GM21447 (cell line): ENCODE measurements around the gene NLGN1.

Source experiments
- ATAC-seq: cut with Tn5 transposase; IDR thresholded peaks from one replicate; pipeline ENCODE4 v1.9.1; 2021; ENCODE audit not compliant: unreplicated experiment

The NLGN1 gene

DNA sequence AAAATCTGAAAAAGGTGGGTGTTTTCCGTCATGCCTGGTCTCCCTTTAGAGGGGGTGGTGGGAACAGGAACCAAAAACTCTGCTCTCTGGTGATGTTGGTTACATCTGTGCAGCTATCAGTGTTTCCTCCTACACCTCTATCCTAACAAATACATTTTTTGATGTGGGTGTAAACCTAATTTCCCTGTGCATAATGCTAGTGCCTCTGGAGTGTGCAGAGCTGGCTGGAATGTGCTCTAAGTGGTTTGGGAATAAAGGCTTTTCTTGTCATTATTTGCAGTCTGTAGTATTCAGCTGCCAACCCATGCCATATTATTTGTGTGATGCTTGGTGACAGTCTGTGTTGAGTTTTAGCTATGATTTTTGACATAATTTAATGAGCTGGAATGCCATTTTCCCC is 547.6 kb downstream of the NLGN1 start:
- ATAC-seq: no peak

DNA sequence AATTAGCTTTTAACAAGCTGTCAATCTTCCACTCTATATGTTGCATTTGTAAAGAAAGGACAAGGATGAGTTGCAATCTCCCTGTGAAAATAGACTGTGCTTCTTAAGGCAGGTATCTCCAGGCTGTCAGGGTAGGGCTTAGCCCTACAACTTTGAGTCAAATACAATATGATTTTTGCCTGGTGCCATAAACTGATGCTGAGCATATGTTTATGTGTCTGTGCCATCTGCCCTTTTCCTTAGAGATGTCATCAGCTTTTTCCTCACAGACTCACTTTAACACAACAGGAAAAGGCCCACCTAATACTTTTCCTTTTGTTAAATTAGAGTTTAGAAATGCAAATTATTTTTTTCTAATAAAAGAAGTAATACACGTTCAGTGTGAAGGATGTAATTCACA is 548.3 kb downstream of the NLGN1 start:
- ATAC-seq: no peak

DNA sequence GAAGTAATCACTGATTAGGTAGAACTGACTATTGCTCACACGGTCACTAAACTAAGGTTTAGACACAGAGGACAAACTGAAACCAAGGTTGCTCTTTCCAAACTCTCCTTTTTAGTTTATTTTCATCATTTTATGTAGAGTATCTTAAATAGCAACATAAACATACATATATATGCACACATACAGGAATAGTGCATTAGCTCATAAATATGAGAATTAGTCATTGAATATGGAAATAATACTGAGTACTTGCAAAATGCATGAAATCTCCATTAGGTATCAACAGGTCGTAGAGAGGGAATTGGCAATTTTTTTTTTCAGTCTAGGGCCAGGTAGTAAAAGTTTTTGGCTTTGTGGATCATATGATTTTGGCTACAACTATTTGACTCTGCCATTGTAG is 557.1 kb downstream of the NLGN1 start:
- no peak for ATAC-seq

DNA sequence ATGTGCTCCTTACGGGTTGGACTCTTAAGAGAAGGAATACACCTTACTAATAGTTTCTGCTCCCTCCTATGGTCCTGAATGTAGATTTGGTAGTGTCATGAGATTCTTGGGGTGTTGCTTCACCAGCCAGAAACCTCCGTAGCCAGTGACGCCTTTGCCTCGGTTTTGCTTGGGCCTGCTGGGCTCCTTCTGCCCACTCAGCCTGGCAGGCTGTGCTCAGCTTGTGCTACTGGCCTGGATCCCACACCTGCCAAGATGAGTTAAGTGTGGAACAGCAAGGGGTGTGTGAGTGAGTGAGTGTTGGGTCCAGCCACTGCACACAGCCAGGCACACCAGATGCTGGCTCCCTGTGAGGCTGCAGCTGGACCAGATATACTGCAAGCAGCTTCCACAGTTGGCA is 560.1 kb downstream of the NLGN1 start:
- ATAC-seq: no peak

DNA sequence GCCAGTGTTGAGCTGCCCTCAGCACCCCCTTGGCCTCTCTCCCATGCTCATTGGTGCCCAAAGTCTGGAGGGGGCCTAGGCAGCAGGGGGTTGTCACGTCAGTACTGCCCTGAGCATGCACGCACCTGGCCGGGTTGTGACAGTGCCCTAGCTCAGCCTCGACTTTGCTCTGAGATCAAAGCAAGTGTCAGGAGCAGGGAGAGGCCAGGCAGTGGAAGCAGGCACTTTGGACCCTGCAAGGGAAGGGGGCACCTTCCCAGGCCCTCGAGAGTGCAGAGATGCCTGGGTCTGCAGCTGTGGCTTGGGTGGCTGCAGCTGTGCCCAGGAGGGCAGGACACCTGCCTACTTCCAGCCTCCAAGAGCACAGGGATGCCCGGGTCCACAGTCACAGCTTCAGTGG is 561.3 kb downstream of the NLGN1 start:
- no peak for ATAC-seq

DNA sequence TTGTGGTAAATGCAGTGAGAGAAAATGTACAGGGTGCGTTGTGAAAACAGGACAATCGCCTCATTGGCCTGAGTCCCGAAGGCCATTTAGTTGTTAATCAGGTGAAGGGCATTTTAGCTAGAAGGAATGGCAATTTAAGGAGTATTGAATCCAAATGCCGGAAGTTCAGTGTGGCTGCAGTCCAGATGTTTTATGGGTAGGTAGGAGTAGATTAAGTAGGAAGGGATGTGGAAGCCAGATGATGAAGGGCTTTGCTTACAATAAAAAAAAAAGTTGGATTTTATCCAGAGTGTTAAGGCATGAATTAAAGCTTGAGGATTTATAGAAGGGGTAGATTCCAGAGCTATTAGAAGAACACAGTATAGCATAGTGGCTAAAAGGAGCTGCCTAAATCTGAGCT is 572.7 kb downstream of the NLGN1 start:
- no peak for ATAC-seq

DNA sequence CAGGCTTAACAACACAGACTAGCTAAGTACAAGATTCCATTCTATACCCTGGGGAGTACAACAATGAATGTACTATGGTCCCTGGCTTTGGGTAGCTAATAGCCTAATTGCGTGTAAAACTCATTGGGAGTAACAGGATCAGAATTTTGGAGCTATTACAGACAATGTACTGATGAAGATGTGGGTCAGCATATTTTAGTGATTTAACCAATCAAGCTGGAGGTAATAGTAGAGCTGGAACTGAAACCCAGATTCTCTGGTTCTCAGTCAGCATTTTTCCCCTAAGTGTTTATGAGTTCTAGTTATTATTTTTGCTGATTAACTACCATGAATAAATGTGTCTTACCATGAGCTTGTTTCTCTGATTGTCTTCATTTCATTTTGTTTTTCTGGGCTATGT is 578.7 kb downstream of the NLGN1 start:
- no peak for ATAC-seq

DNA sequence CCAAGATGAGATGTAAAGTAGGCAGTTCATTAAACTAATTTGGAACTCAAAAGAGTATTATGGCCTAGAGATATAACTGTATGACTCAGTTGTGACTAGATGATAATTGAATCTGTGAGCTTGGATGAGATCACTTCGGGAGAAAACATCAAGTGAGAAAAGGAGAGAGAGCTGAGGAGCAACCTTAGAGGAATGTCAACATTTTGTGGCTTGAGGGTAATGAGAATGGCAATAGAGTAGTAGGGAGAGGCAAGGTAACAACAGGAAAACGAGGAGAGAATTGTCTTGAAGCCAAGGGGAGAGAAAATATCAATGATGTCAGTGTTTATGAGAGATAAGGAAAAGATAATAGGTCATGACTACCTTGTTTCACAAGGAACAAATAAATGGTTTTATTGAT is 580.2 kb downstream of the NLGN1 start:
- no peak for ATAC-seq

DNA sequence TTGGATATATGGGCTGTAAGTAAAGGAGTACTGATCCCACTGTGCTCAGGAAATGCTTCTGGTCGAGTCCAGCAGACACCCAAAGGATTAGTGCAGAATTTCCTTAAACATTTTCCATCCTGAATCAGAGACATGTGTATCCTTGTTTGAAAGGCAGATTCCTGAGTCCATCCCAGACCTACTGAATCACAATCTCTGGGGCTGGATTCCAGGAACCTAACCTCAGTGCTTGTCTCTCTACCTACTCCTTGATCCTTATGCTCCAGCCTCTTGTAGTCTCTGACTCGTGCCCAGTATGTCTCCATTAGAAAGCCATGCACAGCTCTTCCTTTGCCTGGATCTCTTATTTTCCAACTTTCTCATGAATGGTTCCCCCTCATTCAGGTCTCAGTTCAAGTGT is 585.8 kb downstream of the NLGN1 start:
- no peak for ATAC-seq

DNA sequence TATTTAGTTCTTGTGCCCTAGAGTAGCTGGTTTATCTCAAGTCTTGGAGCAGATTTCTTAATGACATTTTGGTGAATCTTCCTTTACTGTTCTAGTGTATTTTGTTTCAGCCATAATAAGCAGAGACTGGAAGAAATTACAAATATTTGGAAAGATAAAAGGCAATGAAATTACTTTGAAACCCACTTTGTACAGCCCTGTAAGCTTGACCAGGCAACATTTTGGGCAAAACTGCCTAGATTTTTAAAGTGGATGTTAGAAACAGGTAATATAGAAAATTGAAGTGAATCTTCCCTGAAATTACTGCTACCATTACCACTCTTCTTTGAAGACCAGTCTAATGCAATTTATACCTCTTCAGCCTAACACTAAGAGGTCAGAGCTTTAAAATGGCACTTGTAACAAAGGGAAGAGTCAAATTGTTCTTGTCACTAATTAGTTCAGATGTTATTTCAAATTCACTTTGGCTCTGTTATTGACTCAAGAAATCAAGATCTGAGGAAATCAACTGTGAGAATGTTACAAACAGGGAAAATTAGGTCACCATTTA is 589.4 kb downstream of the NLGN1 start:
- ATAC-seq: no peak

DNA sequence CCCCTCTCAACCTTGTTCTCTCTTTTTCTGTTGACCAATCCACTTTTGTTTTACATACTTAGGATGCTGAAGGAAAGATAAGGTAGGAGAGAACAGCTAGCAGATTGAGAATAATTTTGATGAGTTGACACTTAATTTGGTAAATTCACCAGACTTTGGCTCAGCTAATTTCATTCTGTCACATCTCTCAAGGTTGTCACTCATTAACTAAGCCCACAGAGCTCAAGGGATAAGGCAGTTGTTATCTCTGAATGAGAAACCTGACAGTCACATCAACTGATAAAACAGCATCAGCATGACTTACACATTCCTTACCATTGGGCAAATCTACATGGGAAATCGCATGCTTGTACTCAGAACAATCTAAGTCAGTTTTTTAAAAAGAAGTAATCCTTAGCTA is 591.4 kb downstream of the NLGN1 start:
- ATAC-seq: no peak

DNA sequence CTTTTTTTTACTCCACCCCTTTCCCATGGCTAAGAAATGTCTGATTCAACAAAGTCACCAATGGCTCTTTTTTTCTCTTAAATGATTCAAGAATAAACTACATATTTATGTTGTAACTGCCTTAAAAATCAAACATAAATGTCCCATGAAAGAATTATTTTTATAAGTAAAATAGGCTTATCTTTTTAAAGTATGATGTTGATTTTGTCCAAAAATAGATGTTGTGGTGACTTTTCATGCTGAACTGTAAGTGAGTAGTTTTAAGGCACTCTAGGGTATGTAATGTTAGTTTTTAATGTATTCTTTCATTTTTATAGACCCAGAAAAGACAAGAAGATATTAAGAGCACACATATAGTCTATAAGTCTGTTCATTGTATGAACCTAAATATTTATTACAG is 594.9 kb downstream of the NLGN1 start:
- no peak for ATAC-seq

DNA sequence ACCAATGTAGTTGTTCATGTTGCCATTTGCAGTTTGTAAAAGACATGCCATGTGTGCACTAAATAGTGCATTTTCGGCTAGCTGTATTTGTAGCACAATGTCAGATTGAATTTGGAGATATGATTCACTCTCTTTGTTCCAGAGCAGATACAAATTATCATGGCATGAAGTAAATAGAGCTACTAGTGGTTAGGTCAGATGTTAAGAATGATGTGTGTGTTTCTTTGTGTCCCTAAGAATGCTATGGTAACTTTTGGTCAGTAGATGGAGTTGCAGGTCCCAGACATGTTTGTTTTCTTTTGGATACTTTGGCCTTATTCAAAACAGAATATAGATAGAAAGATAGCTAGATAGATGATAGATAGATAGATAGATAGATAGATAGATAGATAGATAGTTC is 595.8 kb downstream of the NLGN1 start:
- ATAC-seq: no peak

DNA sequence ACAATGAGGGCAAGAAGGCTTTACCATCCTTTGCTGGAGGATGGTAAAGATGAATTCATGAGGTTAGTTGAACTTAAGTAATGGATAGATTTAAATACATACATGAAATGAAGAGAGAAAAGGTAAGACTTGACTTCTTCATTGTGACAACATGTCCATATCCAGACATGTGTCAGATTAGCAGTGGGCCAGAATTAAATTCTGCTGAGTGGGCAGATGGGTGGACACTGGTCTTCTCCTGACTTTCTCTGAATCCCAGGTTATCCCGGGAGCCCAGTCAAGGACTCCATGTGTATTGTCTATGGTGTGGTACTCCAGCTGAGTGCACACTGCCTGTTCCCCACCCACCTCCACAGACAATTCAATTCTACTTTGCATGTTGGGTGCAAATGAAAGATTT is 603.1 kb downstream of the NLGN1 start:
- ATAC-seq: no peak

DNA sequence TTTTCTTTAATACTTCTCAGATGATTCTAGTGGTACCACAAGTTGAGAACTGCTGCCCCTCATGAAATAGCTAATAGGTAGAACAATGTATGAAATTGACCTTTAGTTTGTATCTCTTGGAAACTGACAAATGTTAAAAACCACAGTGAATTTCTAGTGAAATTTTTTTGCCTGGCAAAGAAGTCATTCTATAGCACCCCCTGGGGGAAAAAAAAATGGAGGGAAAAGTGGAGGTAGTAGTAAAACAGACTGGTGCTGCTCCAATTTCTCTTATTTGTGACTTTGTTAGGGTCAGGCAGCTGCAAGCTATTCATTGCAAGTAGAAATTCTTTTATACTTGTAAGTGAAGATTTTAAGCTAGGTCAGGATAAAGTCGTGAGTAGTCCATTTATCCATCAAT is 605.0 kb downstream of the NLGN1 start:
- ATAC-seq: no peak

DNA sequence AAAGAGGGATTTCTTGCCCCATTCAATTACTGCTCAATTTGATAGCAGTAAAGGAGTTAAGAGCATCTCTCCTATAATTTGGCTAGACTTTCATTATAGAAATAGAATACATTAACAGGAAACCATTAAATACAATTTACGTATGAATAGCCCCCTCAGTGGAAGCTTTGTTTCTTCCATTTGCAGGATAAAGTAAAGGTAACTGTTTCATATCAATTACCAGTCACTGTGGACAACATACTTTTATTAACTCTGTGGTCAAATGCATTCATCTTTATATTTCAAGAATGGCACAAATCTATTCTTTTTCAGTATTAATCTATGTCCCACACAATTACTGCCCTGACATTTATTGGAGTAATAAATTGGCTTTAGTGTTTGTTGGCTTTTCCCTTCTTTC is 613.4 kb downstream of the NLGN1 start:
- ATAC-seq: no peak

DNA sequence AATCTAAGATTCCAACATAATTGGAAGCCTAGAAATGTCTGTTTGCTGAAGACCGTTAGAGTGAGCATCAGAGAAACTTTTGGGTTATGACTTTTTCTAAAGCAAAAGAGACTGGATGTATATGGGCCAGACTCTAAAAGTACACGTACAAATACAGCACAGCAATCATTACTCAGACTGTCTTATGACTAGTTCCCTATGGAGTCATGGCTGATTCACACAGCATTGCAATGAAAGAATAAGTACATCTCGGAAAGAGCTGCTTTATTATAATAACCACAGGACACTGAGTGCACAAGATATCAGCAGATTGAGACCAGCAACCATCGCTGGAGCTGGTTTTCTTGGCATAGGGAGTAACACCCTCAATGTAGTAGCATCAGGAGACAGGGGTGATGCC is 618.6 kb downstream of the NLGN1 start:
- ATAC-seq: no peak

DNA sequence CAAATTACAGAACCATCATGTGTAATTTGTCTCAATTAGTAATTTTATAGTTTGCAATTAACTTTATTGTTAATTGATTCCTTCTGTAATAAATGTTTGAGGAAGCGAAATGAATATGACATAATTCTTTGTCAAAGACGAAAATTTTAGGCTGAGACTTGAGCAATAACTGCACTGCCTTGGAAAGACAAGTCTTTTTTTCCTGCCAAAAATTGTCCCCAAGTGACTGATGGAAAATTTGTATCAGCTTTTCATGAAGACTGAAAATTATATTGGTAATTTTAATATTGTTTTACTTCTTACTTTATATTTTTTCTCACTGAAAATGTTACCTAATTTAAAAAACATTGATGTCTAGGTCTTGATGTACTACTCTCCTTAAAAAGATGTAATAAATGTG is 622.6 kb downstream of the NLGN1 start:
- no peak for ATAC-seq

DNA sequence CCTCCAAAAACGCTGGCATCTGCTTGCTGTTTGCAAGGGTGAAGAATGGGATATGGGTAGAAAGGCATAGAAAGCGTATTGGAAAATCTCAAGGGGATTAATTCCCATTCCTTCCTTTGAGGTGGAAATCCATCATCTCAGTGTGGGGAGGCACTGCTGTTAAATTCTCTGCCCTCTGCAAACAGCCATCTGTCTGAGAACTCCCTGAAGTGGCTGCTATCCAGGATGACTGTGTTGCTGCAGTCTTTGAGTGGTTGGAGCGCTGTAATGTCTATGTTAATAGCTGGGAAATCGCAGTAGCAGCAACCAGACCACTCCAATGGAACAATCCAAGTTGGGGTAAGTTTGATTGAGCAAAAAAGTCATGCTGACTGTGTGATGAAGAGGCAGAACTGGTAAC is 625.9 kb downstream of the NLGN1 start:
- no peak for ATAC-seq

DNA sequence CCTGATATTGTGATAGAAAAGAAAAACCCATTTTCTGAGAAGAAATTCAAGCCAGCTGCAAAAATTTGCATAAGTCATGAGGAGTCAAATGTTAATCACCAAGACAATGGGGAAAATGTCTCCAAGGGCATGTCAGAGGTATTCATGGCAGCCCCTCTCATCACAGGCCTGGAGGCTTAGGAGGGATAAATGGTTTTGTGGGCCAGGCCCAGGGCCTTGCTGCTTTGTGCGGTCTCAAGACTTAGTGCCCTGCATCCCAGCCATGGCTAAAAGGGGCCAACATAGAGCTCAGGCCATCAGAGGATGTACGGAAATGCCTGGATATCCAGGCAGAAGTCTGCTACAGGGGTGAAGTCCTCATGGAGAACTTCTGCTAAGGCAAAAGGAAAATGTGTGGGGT is 631.1 kb downstream of the NLGN1 start:
- no peak for ATAC-seq

DNA sequence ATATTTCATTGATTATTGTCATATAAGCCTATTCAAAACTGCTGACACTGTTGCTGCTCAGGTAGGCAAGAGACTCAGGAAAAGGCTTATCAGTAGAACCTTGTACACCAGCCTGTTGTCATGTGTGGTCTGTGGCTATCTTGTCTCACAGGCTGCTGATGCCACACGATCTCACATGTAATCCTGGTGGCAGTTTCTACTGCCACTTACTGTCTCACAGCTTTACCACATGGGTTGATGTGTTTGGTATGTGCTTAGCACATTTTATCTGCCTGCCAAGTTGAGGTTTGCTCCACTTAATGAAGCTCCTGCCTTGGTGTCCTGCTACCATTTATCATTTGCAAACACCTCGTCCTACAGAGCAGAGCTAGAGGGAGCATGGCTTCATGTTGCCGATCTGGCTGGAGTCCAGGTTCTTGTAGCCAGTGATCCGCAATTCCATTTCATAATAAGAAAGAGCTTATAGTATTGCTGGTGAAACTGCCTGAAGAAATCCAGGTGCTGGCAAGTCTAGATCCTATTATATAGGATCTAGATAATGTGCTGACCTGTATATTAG is 637.9 kb downstream of the NLGN1 start:
- no peak for ATAC-seq

DNA sequence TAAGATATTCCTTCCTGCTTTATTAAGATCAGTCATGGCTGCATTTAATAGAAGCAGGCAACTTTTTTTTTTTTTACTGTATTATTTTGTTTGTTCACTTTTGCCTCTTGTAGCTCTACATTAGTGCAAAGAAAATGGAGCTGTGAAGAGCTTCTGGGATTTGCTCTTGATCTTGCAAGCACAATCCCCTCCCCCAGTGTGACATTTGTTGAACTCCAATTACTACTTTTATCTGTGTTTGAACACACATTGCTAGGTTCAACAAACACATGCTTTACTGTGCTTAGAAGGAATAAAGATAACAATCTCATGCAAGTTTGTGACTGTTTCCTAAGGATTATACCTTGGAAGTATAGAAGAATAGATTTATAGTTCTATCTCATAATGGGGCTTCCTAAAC is 648.8 kb downstream of the NLGN1 start:
- no peak for ATAC-seq

DNA sequence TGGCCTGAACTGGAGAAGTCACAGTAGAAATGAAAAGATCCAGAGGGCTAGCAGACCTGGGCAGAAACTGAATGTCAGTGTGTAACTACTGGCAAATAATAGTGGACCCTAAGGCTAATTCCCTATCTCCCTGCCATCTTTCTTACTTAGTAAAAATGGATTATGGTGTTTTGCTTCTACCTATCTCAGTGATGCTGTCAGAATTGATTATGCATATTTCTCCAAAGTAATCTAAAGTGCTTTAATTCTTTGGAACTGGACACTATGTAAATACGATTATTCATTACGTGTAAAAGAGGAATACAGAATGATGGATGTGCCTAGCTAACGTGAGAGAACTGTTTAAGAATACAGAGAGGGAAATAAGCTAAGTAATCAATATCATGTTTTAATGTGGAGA is 651.9 kb downstream of the NLGN1 start:
- no peak for ATAC-seq

DNA sequence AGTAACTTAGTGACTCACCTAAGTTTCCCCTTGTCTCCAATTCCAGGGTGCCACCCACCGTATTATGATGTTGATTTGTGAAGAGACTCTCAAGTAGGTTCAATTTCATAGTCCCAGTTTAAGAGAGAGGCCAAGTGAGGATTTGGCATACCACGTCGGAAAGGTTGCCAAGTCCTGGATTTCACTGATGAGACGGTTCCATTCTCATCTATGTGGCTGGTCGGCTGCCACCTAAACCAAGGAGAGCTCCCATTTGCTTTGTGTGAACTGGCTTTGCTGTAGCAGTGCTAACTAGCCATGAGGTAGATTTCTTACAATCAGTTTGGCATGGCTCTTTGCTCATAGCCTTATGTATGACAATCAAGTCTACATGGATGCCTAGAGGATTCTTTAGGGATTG is 653.6 kb downstream of the NLGN1 start:
- no peak for ATAC-seq
